K562 (cell line): Measurements from ENCODE around the gene GLYAT. TPM values are rescaled to one million over a fixed set of nuclear protein-coding genes. Genes with fewer than 3 reads are reported as not detected.

Experiments
- ATF4 ChIP-seq: fragments of 450-650 bp; formaldehyde crosslinking; IDR thresholded peaks from 2 replicates; pipeline ENCODE4 v1.4.0; 2022; ENCODE audit warnings: mild to moderate bottlenecking, moderate library complexity
- CCNT2 ChIP-seq: IDR thresholded peaks from 2 replicates; pipeline ENCODE4 v1.6.1; 2011; ENCODE audit warnings: borderline replicate concordance, low read depth, mild to moderate bottlenecking, moderate library complexity, mixed read lengths, low read length; ENCODE audit not compliant: insufficient read length; ENCODE audit errors: extremely low read depth
- CHD7 ChIP-seq: fragments of 200-600 bp; sonication (generic); IDR thresholded peaks from one replicate; pipeline ENCODE4 v1.6.1; 2012; ENCODE audit warnings: mild to moderate bottlenecking, low read depth, low read length, inconsistent platforms
- FOXO4 ChIP-seq: fragments of 450-650 bp; formaldehyde crosslinking; IDR thresholded peaks from 2 replicates; pipeline ENCODE4 v1.4.0; 2020; ENCODE audit warnings: mild to moderate bottlenecking, moderate library complexity
- HLTF ChIP-seq: fragments of 450-650 bp; IDR thresholded peaks from 2 replicates; pipeline ENCODE4 v1.6.1; 2016
- KLF1 ChIP-seq: fragments of 450-650 bp; IDR thresholded peaks from 2 replicates; pipeline ENCODE4 v1.6.1; 2016; ENCODE audit warnings: missing genetic modification characterization, missing compliant biosample characterization
- KLF13 ChIP-seq: fragments of 450-650 bp; IDR thresholded peaks from 2 replicates; pipeline ENCODE4 v1.6.1; 2016; ENCODE audit warnings: missing genetic modification characterization, low read depth, mild to moderate bottlenecking, missing compliant biosample characterization, moderate library complexity, borderline replicate concordance
- SIX5 ChIP-seq, 2 experiments: IDR thresholded peaks; 2 replicates each; pipeline ENCODE4 v1.6.1; 2011; ENCODE audit warnings: low read length in 2 of 2, borderline replicate concordance in 1 of 2, low read depth in 1 of 2, mild to moderate bottlenecking in 1 of 2, moderate library complexity in 1 of 2; ENCODE audit not compliant: insufficient read depth in 1 of 2
- SMAD2 ChIP-seq: fragments of 150-350 bp; IDR thresholded peaks from 2 replicates; pipeline ENCODE4 v1.6.1; 2014; ENCODE audit warnings: low read depth, mild to moderate bottlenecking, low read length
- SMC3 ChIP-seq: conservative IDR thresholded peaks from 2 replicates; pipeline ENCODE4 v1.6.1; 2011; ENCODE audit warnings: low read depth, low read length, improper control_type of control experiment; ENCODE audit not compliant: insufficient read depth
- SNAPC5 ChIP-seq: fragments of 250-450 bp; sonication (Bioruptor Pico); IDR thresholded peaks from 2 replicates; pipeline ENCODE4 v1.8.0; 2021; ENCODE audit warnings: moderate library complexity, mild to moderate bottlenecking, inconsistent platforms
- ZBTB7A ChIP-seq: IDR thresholded peaks from 2 replicates; pipeline ENCODE4 v1.6.1; 2011; ENCODE audit warnings: low read depth, mild to moderate bottlenecking, low read length, moderate library complexity, borderline replicate concordance; ENCODE audit not compliant: control insufficient read depth
- ZC3H8 ChIP-seq: fragments of 450-650 bp; IDR thresholded peaks from 2 replicates; pipeline ENCODE4 v1.6.1; 2017
- ZNF184 ChIP-seq: sonication (generic); formaldehyde crosslinking; IDR thresholded peaks from 2 replicates; pipeline ENCODE4 v1.5.0; 2020; ENCODE audit warnings: missing genetic modification reagents
- ZNF408 ChIP-seq: fragments of 250-450 bp; sonication (Bioruptor Pico); IDR thresholded peaks from 2 replicates; pipeline ENCODE4 v1.4.0; 2020; ENCODE audit warnings: low read depth, mild to moderate bottlenecking, moderate library complexity
- polyA plus RNA-seq, 8 experiments: library from polyadenylated mRNA; depleted of rRNA in 4 of 8; stranded (reverse) in 5 of 8; unstranded in 3 of 8; fragments of >200 nt; fragmentation: Nextera tagmentation in 2 of 8; fragmentation: Illumina TruSeq in 1 of 8; extraction: Ambion mirVana in 2 of 8; extraction: Trizol in 1 of 8; gene quantifications; 2 replicates each; pipeline versions ENCODE4 v1.2.1 to v1.2.3, GENCODE V29; 2011 to 2014; ENCODE audit warnings: inconsistent platforms in 1 of 8, missing spikeins in 1 of 8
- total RNA-seq, 7 experiments: library from RNA; depleted of rRNA in 6 of 7; stranded (reverse); fragments of >200 nt in 6 of 7; fragmentation: Illumina TruSeq in 2 of 7; extraction: Trizol in 2 of 7; gene quantifications; 2 replicates each; pipeline versions ENCODE4 v1.2.1 to v1.2.3, GENCODE V29; 2011 to 2021; ENCODE audit warnings: low replicate concordance in 1 of 7

The GLYAT gene
- total and polyA plus RNA-seq, 9 of the 15 experiments (the other 6 are each of a cell fraction or from before 2014, with no cell fraction given), result not detected

GRCh38 chr11:58774164-58774593, 42.4 kb upstream of the GLYAT start (continued):
- TF ChIP-seq CHD7 (no peak), ZBTB7A (no peak), SIX5 (IDR thresholded peaks at IDR 0.05; ENCODE audit: borderline replicate concordance in 1 of 2, insufficient read depth in 1 of 2, low read depth in 1 of 2, low read length in 2 of 2) (no peak), ZC3H8 (no peak), HLTF (no peak), ATF4 (peak; percentile 67; the same call in 1 of the 2 replicates), ZNF184 (CRISPR knock-in tag) (no peak), CCNT2 (no peak), KLF13 (tag) (0 out of 2 replicates have a peak, but pooled peaks have one; percentile 27), SNAPC5 (CRISPR knock-in tag) (no peak), ZNF408 (CRISPR knock-in tag) (no peak), KLF1 (no peak), SMC3 (no peak), SMAD2 (no peak), FOXO4 (CRISPR knock-in tag) (no peak)
